ENCODE results near the gene ADRB1.

DNA sequence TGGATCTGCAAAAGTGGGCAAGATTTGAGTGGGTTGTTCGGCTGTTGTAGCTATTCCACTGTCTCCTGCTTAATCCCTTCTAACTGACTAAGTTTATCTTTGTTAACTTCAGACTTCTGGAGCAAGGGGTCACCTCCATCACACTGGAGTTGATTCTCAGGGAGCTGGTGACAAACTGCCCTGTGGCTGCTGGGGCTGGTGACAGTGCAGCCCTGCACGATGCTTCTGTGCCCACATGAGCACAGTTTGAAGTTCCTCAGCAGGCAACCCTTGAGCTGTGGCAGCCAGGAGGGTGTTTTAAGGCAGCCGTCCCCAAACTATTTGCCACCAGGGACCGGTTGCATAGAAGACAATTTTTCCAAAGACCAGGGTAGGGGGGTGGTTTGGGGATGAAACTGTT lies 40.5 kb downstream of the ADRB1 start:
- TF ChIP-seq, protein P1, sequence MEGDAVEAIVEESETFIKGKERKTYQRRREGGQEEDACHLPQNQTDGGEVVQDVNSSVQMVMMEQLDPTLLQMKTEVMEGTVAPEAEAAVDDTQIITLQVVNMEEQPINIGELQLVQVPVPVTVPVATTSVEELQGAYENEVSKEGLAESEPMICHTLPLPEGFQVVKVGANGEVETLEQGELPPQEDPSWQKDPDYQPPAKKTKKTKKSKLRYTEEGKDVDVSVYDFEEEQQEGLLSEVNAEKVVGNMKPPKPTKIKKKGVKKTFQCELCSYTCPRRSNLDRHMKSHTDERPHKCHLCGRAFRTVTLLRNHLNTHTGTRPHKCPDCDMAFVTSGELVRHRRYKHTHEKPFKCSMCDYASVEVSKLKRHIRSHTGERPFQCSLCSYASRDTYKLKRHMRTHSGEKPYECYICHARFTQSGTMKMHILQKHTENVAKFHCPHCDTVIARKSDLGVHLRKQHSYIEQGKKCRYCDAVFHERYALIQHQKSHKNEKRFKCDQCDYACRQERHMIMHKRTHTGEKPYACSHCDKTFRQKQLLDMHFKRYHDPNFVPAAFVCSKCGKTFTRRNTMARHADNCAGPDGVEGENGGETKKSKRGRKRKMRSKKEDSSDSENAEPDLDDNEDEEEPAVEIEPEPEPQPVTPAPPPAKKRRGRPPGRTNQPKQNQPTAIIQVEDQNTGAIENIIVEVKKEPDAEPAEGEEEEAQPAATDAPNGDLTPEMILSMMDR (IDR thresholded peaks at IDR 0.05) = no peak
- TF ChIP-seq POLR2A (IDR thresholded peaks at IDR 0.05) (no peak), EP300 (IDR thresholded peaks at IDR 0.05) (no peak), POLR2AphosphoS5 (IDR thresholded peaks at IDR 0.05) (no peak)

Data from gastroesophageal sphincter (tissue), 3 donors.